Prostate gland (tissue), 2 donors: ENCODE data around the gene DNMT3B.

Source experiments
- POLR2A ChIP-seq: fragments of 450-650 bp; IDR thresholded peaks from one replicate; pipeline ENCODE4 v1.6.1; 2016; ENCODE audit warnings: antibody characterized with exemption, mild to moderate bottlenecking
- POLR2AphosphoS5 ChIP-seq: sonication (generic); formaldehyde crosslinking; IDR thresholded peaks from one replicate; pipeline ENCODE4 v1.6.1; 2017; ENCODE audit warnings: antibody characterized with exemption
- TF ChIP-seq, protein P1 (sequence below), 4 experiments: fragments of 200-600 bp in 2 of 4; fragments of 450-650 bp in 2 of 4; sonication (generic) in 2 of 4; IDR thresholded peaks; 1 replicate in 3 of 4; 2 replicates in 1 of 4; pipeline ENCODE4 v1.5.1; 2016 to 2019; ENCODE audit warnings: antibody characterized with exemption in 4 of 4, mild to moderate bottlenecking in 2 of 4, moderate library complexity in 2 of 4

DNA sequence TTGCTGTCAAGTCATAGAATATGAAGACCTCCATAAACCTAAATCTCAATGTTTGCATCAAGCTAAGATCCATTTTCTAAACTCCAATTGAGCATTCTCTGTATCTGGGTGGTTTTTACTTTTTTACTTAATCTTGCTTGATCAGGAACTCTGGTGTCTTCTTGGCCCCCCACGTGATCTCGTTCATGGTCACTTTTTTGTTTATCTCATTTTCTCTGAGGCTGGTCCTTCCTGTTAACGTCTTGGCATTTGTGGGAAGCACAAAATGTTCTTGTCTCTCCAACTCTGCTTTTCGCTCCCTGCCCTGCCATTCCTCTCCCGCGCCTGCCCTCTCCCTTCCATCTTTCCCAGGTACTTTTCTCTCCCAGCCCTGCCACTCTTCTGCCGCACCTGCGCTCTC lies 43.5 kb downstream of the DNMT3B start:
- TF ChIP-seq, protein P1, sequence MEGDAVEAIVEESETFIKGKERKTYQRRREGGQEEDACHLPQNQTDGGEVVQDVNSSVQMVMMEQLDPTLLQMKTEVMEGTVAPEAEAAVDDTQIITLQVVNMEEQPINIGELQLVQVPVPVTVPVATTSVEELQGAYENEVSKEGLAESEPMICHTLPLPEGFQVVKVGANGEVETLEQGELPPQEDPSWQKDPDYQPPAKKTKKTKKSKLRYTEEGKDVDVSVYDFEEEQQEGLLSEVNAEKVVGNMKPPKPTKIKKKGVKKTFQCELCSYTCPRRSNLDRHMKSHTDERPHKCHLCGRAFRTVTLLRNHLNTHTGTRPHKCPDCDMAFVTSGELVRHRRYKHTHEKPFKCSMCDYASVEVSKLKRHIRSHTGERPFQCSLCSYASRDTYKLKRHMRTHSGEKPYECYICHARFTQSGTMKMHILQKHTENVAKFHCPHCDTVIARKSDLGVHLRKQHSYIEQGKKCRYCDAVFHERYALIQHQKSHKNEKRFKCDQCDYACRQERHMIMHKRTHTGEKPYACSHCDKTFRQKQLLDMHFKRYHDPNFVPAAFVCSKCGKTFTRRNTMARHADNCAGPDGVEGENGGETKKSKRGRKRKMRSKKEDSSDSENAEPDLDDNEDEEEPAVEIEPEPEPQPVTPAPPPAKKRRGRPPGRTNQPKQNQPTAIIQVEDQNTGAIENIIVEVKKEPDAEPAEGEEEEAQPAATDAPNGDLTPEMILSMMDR (IDR thresholded peaks at IDR 0.05) = no peak
- TF ChIP-seq POLR2A (no peak), POLR2AphosphoS5 (no peak)
